ENCODE measurements around the gene DLEU7. TPM values are rescaled to one million over a fixed set of nuclear protein-coding genes. Genes with fewer than 3 reads are reported as not detected.

DLEU7 gene
- total and polyA plus RNA-seq, 2 of the 13 experiments (the other 11 are each of a cell fraction or from before 2014, with no cell fraction given), result not detected

DNA sequence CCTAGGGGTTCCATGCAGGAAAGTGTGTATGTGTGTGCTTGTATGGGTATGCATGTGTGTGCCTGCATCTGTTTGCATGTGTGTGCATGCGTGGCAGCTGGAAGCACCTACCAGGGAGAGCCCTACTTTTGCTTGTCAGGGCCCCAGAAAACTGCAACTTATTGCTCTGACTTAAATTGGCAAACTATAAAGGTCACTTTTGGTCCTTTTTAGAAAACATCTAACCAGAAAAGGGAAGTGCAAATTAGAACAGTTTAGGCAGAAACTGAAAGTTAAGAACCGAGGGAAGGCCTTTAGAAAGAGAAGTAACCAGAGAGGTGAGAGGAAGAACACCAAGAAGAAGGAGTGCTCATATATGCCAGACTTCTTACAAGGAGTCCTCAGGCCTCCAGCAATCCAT lies 32.5 kb downstream of the DLEU7 start (continued):
- no peak for TF ChIP-seq ZNF33A (CRISPR knock-in tag; IDR thresholded peaks at IDR 0.05; ENCODE audit: borderline replicate concordance)
- no peak for TF ChIP-seq SOX5 (CRISPR knock-in tag; IDR thresholded peaks at IDR 0.05; ENCODE audit: borderline replicate concordance)
- no peak for TF ChIP-seq ARNTL (CRISPR knock-in tag; IDR thresholded peaks at IDR 0.05)

- no peaks in the 10 kb centered on the region for H4K20me1 ChIP-seq (ENCODE audit: insufficient read depth, low read length)
- 94% methylated on average over 4 of the region's 4 CpGs for WGBS (ENCODE audit: low lambda C conversion rate)
- POLR2A ChIA-PET, result no interaction called here
- H3K36me3 ChIP-seq (replicated peaks in 1 of 2; ENCODE audit: control insufficient read depth in 1 of 2, insufficient read depth in 2 of 2, low read length in 2 of 2), result no peaks in the 10 kb centered on the region; a peak in 1 of 5 replicates
- H3K4me2 ChIP-seq (ENCODE audit: low read depth, low read length), result no peak overlapping the region
- no peaks in the 10 kb centered on the region for H3K9me3 ChIP-seq (ENCODE audit: low read length)
- BruUV-seq (replicated peaks), result no TSS peak
- intact Hi-C loops (cut with micrococcal nuclease; ENCODE audit: unreplicated experiment), result no loop called here
- ATAC-seq (no peak), FAIRE-seq (no peak), DNase-seq (ENCODE audit: low spot score) (no peak)
- no peak overlapping the region for H3K27ac ChIP-seq (ENCODE audit: extremely low read length, insufficient read depth, low read length)
- in situ Hi-C loops (cut with HindIII; ENCODE audit: extremely low pct_ligation_motif_present, low pct_unique_long_range_greater_than_20kb), result loop anchor here (25.0 kb wide), 1 partner anchor 1148 kb away; no protein-coding TSS in a partner anchor
- H3K79me2 ChIP-seq (ENCODE audit: insufficient read depth, low read length), result no peaks in the 10 kb centered on the region
- H3K27me3 ChIP-seq (ENCODE audit: control insufficient read depth in 1 of 2, insufficient read depth in 2 of 2, low read length in 2 of 2), result no peaks in the 10 kb centered on the region
- H2AFZ ChIP-seq (ENCODE audit: low read length), result no peak overlapping the region
- CTCF ChIA-PET (ENCODE audit: low intra/inter-chr PET ratio, low total read pairs), result no interaction called here
- H3K4me3 ChIP-seq (replicated peaks in 1 of 3; ENCODE audit: insufficient read depth in 1 of 3, low read depth in 2 of 3, low read length in 3 of 3), result no peak overlapping the region
- no peak overlapping the region for H3K9ac ChIP-seq (ENCODE audit: insufficient read depth, low read depth, low read length)
- no peaks in the 10 kb centered on the region; the same call in 1 of the 2 replicates for H3K4me1 ChIP-seq (ENCODE audit: insufficient read depth, low read length)
- TF ChIP-seq NFKB2 (CRISPR knock-in tag; IDR thresholded peaks at IDR 0.05; ENCODE audit: borderline replicate concordance) (no peak), KAT8 (CRISPR knock-in tag; IDR thresholded peaks at IDR 0.05) (no peak), ZNF318 (CRISPR knock-in tag; IDR thresholded peaks at IDR 0.05) (no peak), TAF15 (IDR thresholded peaks at IDR 0.05; ENCODE audit: low read depth, low read length, poor library complexity, severe bottlenecking) (no peak), ARID5B (CRISPR knock-in tag; IDR thresholded peaks at IDR 0.05) (no peak), ZNF644 (CRISPR knock-in tag; IDR thresholded peaks at IDR 0.05; ENCODE audit: low read depth) (no peak), KLF15 (CRISPR knock-in tag; IDR thresholded peaks at IDR 0.05; ENCODE audit: borderline replicate concordance) (no peak), ZNF253 (CRISPR knock-in tag; IDR thresholded peaks at IDR 0.05; ENCODE audit: borderline replicate concordance) (no peak), NFIC (IDR thresholded peaks at IDR 0.05; ENCODE audit: low read length) (no peak), DNMT1 (CRISPR knock-in tag; IDR thresholded peaks at IDR 0.05) (no peak)
These were observed 33.0 kb downstream of the DLEU7 start for GRCh38 chr13:50810468-50810867.
